Erythroblast (primary cell): ENCODE results near the gene PIGK.
A peak's percentile ranks its signal among the peaks of the same experiment; 100 is the strongest.
"Not testable (repeated sequence)": the region's sequence is repeated elsewhere in the genome, so short reads cannot be mapped to it uniquely, and the experiment has no call there.

Experiments
- DNase-seq, 2 experiments: peaks; one replicate each; lab custom pipeline; 2025; lab: John Stamatoyannopoulos, UW
- GATA1 ChIP-seq: IDR thresholded peaks from 2 replicates; pipeline ENCODE4 v1.6.1; 2011; ENCODE audit warnings: low read depth, mild to moderate bottlenecking, control low read depth, low read length, moderate library complexity
- POLR2A ChIP-seq: IDR thresholded peaks from 2 replicates; pipeline ENCODE4 v1.6.1; 2011; ENCODE audit warnings: mild to moderate bottlenecking, low read length

PIGK gene

GRCh38 chr1:77222496-77222895 lies 3.3 kb upstream of the PIGK start:
- no peak for TF ChIP-seq POLR2A
- no peak for TF ChIP-seq GATA1

GRCh38 chr1:77220687-77221463 lies 1.6 kb upstream of the PIGK start:
- peak; percentile 4 to 7 for DNase-seq

More at GRCh38 chr1:77222496-77222895, 3.3 kb upstream of the PIGK start:
- DNase-seq: no peak

GRCh38 chr1:77218477-77219165 lies 609 bp downstream of the PIGK start:
- DNase-seq: peak in 1 of 2 experiments; percentile 38
- TF ChIP-seq GATA1 (no peak), POLR2A (no peak)

More at GRCh38 chr1:77220687-77221463, 1.6 kb upstream of the PIGK start:
- TF ChIP-seq GATA1: no peak
- TF ChIP-seq POLR2A: no peak

GRCh38 chr1:77204043-77204442 lies 15.2 kb downstream of the PIGK start:
- DNase-seq: not testable (repeated sequence)

- TF ChIP-seq GATA1 (no peak), POLR2A (no peak)
- no peak for DNase-seq
These were observed 16.5 kb downstream of the PIGK start for GRCh38 chr1:77202751-77203150.

GRCh38 chr1:77200806-77201205 lies 18.4 kb downstream of the PIGK start:
- no peak for DNase-seq
- TF ChIP-seq POLR2A: no peak
- no peak for TF ChIP-seq GATA1

- TF ChIP-seq POLR2A: no peak
- no peak for TF ChIP-seq GATA1
- no peak for DNase-seq
These were observed 18.9 kb downstream of the PIGK start for GRCh38 chr1:77200293-77200692.

GRCh38 chr1:77197351-77197750 lies 21.9 kb downstream of the PIGK start:
- no peak for TF ChIP-seq POLR2A
- no peak for TF ChIP-seq GATA1
- DNase-seq: no peak

- TF ChIP-seq POLR2A: no peak
- TF ChIP-seq GATA1: no peak
These were observed 25.3 kb downstream of the PIGK start for GRCh38 chr1:77193951-77194350.

GRCh38 chr1:77188770-77189169 lies 30.5 kb downstream of the PIGK start:
- TF ChIP-seq GATA1: no peak
- TF ChIP-seq POLR2A: no peak
- DNase-seq: no peak

More at GRCh38 chr1:77193951-77194350, 25.3 kb downstream of the PIGK start:
- no peak for DNase-seq

DNA sequence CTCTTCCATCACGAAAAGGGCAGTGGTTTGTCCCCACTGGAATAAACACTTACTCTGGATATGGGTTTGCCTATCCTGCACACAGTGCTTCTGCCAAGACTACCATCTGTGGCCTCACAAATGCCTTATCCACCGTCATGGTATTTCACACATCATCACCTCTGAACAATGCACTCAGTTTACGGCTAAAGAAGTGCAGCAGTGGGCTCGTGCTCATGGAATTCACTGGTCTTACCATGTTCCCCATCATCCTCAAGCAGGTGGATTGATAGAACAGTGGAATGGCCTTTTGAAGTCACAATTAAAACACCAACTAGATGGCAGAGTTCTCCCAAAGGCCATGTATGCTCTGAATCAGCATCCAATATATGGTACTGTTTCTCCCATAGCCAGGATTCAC lies 32.3 kb downstream of the PIGK start:
- DNase-seq: not testable (repeated sequence)

DNA sequence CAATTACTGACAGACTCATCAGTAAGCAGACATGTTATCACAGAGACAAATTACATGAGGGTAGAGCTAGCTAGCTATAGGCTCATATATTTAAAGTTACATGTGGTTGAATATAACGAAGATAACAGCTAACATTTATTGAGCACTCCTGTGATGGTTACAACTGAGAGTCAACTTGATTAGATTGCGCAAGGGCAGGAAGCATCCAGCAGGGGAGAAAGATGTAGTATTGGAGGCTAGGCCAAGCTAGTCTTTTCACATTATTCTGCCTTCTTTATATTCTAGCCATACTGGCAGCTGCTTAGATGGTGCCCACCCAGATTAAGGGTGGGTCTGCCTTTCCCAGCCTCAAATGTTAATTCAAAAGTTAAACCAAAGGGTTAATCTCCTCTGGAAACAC lies 37.1 kb downstream of the PIGK start:
- no peak for TF ChIP-seq GATA1
- no peak for TF ChIP-seq POLR2A

GRCh38 chr1:77179632-77180031 lies 39.6 kb downstream of the PIGK start:
- DNase-seq: no peak
- no peak for TF ChIP-seq GATA1
- no peak for TF ChIP-seq POLR2A

More for the DNA sequence above, 37.1 kb downstream of the PIGK start:
- DNase-seq: no peak

- TF ChIP-seq POLR2A (no peak), GATA1 (no peak)
- DNase-seq: peak; percentile 34 to 45
These were observed 43.9 kb downstream of the PIGK start for GRCh38 chr1:77175230-77175844.
